Ovary (tissue), 9 donors: ENCODE measurements around the gene CWF19L1. TPM values are rescaled to one million over a fixed set of nuclear protein-coding genes. Genes with fewer than 3 reads are reported as not detected.
A peak's percentile ranks its signal among the peaks of the same experiment; 100 is the strongest.
"Not testable (repeated sequence)": the region's sequence is repeated elsewhere in the genome, so short reads cannot be mapped to it uniquely, and the experiment has no call there.

ENCODE experiments used
- DNase-seq, 5 donors: peaks; one replicate each; pipeline ENCODE4 v3.0.0-alpha.2; 2019 to 2020
- H3K27ac ChIP-seq, 2 donors: fragments of 200-600 bp; one replicate each; pipeline versions ENCODE4 v1.5.1 to v1.8.0; 2019 to 2022
- H3K27me3 ChIP-seq: fragments of 200-600 bp; one replicate; pipeline ENCODE4 v1.8.0; 2022
- H3K36me3 ChIP-seq: fragments of 200-600 bp; sonication (generic); one replicate; pipeline ENCODE4 v1.5.1; 2019
- H3K4me1 ChIP-seq: one replicate; pipeline ENCODE4 v1.8.1; 2013; ENCODE audit warnings: mild to moderate bottlenecking, moderate library complexity; ENCODE audit not compliant: insufficient read depth
- H3K4me3 ChIP-seq: fragments of 200-600 bp; sonication (generic); one replicate; pipeline ENCODE4 v1.5.1; 2017
- H3K9me3 ChIP-seq, 2 donors: fragments of 200-600 bp in 1 of 2; sonication (generic) in 1 of 2; one replicate each; pipeline versions ENCODE4 v1.5.1 to v1.8.1; 2013 to 2019; ENCODE audit warnings: mild to moderate bottlenecking in 1 of 2, moderate library complexity in 1 of 2
- EP300 ChIP-seq: sonication (generic); formaldehyde crosslinking; IDR thresholded peaks from one replicate; pipeline ENCODE4 v1.6.1; 2017; ENCODE audit warnings: antibody characterized with exemption
- POLR2A ChIP-seq: fragments of 450-650 bp; IDR thresholded peaks from one replicate; pipeline ENCODE4 v1.6.1; 2017; ENCODE audit warnings: antibody characterized with exemption, mild to moderate bottlenecking, moderate library complexity
- WGBS, 3 donors: extraction: QIAGEN DNeasy Blood & Tissue Kit in 1 of 3; methylation state at CpG; one replicate each; pipeline versions ENCODE4 v1.1.5 to v1.1.7; 2013 to 2017; 5-methylcytosine and 5-hydroxymethylcytosine counted together
- intact Hi-C, 4 donors: fragments of 100-400 bp; cut with DNase I; formaldehyde crosslinking; loops; one replicate each; pipeline versions ENCODE4 v1.11.0 to v1.15.1; 2022 to 2023
- polyA plus RNA-seq, 2 donors: library from polyadenylated mRNA; stranded (reverse); fragments of 200-250 nt in 1 of 2; fragments of 350-450 nt in 1 of 2; fragmentation: Illumina TruSeq in 1 of 2; extraction: RNeasy Lipid Tissue Mini Kit (QIAGEN cat#74804) in 1 of 2; gene quantifications; one replicate each; pipeline ENCODE4 v1.2.3, GENCODE V29; 2013 to 2014
- total RNA-seq, 7 donors: library from RNA; depleted of rRNA in 2 of 7; stranded (reverse); fragments of >200 nt in 2 of 7; fragmentation: NEBNext Ultra II Directional in 3 of 7; extraction: Animal tissue kit (Norgen Biotek cat#: 25700) in 3 of 7; gene quantifications; one replicate each; pipeline versions ENCODE4 v1.1.0 to v1.2.4, GENCODE V29; 2016 to 2023
- TF ChIP-seq, protein P1 (sequence below), 3 donors: fragments of 450-650 bp in 2 of 3; fragments of 200-600 bp in 1 of 3; IDR thresholded peaks; one replicate each; pipeline versions ENCODE4 v1.5.1 to v1.8.0; 2016 to 2022; ENCODE audit warnings: antibody characterized with exemption in 3 of 3, mild to moderate bottlenecking in 1 of 3
- donor health status: DM: no; HTN: no; CAD: no; lungs with moderate emphysema.
- donor health status: DM: no; HTN: no; CAD: no.
- donor health status: Bipolar disorder and iron deficiency.
- donor health status: DM: yes; HTN: yes; CAD: no.
- donor health status: DM: no; HTN: no; CAD: no.
- donor health status: DM: yes; HTN: yes; CAD: no.

CWF19L1 gene
- total and polyA plus RNA-seq, 9 donors = 17.1 to 24.6 (median 20.5) TPM

DNA sequence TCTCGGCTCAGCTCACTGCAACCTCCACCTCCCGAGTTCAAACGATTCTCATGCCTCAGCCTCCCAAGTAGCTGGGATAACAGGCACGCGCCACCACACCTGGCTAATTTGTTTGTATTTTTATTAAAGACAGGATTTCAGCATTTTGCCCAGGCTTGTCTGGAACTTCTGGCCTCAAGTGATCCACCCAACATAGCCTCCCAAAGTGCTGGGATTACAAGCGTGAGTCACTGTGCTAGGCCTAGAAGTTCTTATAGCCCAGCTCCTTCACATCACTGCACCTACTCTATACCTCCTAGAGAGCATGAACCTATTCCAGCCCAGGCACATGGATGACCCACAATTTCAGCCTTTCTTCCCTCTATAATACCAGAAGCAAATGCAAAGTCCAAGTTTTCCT, 20.3 kb upstream of the CWF19L1 start:
- WGBS, 3 donors = 98 to 99% (median 99%) methylated on average over 6 of the region's 6 CpGs
- no peaks in the 10 kb centered on the region for H3K9me3 ChIP-seq
- no peaks in the 10 kb centered on the region for H3K27me3 ChIP-seq
- no peak overlapping the region for H3K4me3 ChIP-seq
- intact Hi-C loops = loop anchor here in 1 of 4 donors (5.0 kb wide), 1 partner anchor 860 kb away; no protein-coding TSS in a partner anchor
- H3K36me3 ChIP-seq = no peaks in the 10 kb centered on the region
- H3K27ac ChIP-seq = no peak overlapping the region
- peaks cover 2% of the 10 kb centered on the region for H3K4me1 ChIP-seq
- no peak for TF ChIP-seq EP300
- TF ChIP-seq, protein P1, sequence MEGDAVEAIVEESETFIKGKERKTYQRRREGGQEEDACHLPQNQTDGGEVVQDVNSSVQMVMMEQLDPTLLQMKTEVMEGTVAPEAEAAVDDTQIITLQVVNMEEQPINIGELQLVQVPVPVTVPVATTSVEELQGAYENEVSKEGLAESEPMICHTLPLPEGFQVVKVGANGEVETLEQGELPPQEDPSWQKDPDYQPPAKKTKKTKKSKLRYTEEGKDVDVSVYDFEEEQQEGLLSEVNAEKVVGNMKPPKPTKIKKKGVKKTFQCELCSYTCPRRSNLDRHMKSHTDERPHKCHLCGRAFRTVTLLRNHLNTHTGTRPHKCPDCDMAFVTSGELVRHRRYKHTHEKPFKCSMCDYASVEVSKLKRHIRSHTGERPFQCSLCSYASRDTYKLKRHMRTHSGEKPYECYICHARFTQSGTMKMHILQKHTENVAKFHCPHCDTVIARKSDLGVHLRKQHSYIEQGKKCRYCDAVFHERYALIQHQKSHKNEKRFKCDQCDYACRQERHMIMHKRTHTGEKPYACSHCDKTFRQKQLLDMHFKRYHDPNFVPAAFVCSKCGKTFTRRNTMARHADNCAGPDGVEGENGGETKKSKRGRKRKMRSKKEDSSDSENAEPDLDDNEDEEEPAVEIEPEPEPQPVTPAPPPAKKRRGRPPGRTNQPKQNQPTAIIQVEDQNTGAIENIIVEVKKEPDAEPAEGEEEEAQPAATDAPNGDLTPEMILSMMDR (IDR thresholded peaks at IDR 0.05) = no peak
- no peak for TF ChIP-seq POLR2A
- DNase-seq = no peak

DNA sequence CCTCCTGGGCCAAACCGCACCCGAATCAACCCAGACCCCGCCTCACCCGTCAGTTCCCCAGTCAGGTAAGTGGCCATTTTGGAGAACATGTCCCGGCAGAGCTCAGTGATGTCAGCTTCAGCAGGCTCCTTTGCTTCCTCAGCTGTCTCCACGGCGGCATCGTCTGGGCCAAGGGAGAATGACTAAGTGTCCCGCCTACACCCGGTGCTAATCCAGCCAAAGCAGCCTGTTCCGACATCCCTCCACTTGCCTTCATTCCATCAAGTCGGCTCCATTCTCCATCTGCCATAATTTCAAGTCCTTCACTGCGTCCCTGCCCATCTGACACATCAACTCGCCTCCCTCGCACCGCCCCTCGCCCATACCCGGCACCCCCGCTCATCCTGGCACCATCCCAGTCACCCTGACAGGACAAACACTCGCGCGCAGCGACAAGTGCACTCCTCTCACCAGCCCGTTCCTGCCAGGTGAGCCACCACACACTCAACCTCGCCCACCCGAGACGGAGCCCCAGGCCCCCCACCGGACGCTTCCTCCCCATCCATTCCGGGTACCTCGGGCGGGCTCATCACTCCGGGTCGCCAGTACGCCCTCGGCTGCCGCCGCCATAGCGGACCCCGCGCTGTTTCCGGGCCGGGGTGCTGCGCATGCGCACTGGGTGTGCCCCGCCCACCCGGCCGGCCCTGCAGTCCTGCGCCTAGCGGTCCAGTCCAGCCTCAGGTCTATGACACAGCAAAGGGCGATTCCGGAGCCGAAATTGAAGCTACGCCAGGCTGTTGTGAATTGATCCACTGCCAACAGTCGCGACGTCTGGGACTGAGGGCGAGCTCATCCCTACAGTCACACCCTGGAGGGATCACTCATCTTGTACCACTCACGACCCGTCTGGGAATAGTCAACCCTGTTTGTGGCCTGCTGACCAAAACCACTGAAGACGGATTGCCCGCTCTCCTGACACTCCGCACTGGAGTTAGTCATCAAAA, 18.9 kb upstream of the CWF19L1 start, which contains the start of gene BLOC1S2:
BLOC1S2 (minus strand) TSS at position 630 of the 983 bp plus-strand sequence; CDS start at position 609, 21 bp downstream.
- Histone ChIP-seq H3K27me3 (no peaks in the 10 kb centered on the region), H3K4me1 (peaks cover 2% of the 10 kb centered on the region), H3K27ac (peak within 1 kb of the TSS in 1 of 2 donors; percentile 67), H3K36me3 (no peaks in the 10 kb centered on the region), H3K9me3 (no peaks in the 10 kb centered on the region), H3K4me3 (peak within 1 kb of the TSS; percentile 93)
- TF ChIP-seq, protein P1 (IDR thresholded peaks at IDR 0.05) = peak in 1 of 3 donors; percentile 22
- TF ChIP-seq EP300 = no peak
- peak; percentile 78 for TF ChIP-seq POLR2A
- peak; percentile 84 to 92 (median 88) for DNase-seq
- 1 to 2% (median 1%) methylated on average over 45 to 63 of the region's 63 CpGs for WGBS, 3 donors
- intact Hi-C loops = loop anchor here in 1 of 4 donors (5.0 kb wide), 1 partner anchor 859 kb away; no protein-coding TSS in a partner anchor

DNA sequence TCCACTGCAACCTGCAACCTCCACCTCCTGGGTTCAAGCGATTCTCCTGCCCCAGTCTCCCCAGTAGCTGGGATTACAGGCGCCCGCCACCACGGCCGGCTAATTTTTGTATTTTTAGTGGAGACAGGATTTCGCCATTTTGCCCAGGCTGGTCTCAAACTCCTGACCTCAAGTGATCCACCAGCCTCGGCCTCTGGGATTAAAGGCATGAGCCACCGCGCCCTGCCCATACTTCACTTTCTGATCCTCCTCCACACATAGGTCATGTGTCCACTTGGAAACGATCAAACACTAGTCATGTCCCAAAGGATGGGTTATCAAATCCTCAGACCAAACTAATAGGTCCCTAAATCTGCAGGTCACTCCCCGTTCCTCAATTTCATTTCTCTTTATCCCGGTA, 17.9 kb upstream of the CWF19L1 start:
- WGBS, 3 donors = 81 to 85% (median 83%) methylated on average over 12 of the region's 12 CpGs
- intact Hi-C loops = loop anchor here in 1 of 4 donors (5.0 kb wide), 1 partner anchor 858 kb away; no protein-coding TSS in a partner anchor
- Histone ChIP-seq H3K4me3 (peak overlapping the region; percentile 93), H3K27ac (peak overlapping the region in 1 of 2 donors; percentile 67)
- DNase-seq, H3K9me3 ChIP-seq, H3K4me1 ChIP-seq, H3K36me3 ChIP-seq, H3K27me3 ChIP-seq: not testable (repeated sequence)

DNA sequence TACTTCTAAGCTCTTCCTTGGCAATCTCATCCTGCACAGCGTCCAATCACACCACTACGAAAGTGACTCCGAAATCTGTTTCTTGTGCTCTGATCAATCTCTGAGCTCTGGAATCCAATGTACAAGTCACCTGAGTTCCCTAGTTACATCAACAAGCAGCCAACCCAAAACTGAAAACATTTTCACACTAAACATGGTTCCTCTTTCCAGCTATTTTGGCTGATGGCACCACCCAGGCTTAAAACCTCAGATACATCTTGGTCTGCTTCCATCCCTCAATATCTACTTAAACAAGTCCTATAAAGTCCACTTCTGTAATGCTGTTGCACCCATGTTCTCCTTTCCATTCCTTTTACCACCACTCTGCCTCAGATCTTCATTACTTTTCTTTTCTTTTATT, 15.5 kb upstream of the CWF19L1 start:
- no peak for DNase-seq
- Histone ChIP-seq H3K4me1 (peaks cover 2% of the 10 kb centered on the region), H3K27ac (no peak overlapping the region), H3K36me3 (no peaks in the 10 kb centered on the region), H3K9me3 (no peaks in the 10 kb centered on the region), H3K4me3 (no peak overlapping the region), H3K27me3 (no peaks in the 10 kb centered on the region)
- TF ChIP-seq POLR2A (no peak), EP300 (no peak)
- TF ChIP-seq, protein P1 (IDR thresholded peaks at IDR 0.05) = no peak
- intact Hi-C loops = no loop called here
- WGBS, 3 donors = 95 to 98% (median 96%) methylated on average over 3 of the region's 3 CpGs

DNA sequence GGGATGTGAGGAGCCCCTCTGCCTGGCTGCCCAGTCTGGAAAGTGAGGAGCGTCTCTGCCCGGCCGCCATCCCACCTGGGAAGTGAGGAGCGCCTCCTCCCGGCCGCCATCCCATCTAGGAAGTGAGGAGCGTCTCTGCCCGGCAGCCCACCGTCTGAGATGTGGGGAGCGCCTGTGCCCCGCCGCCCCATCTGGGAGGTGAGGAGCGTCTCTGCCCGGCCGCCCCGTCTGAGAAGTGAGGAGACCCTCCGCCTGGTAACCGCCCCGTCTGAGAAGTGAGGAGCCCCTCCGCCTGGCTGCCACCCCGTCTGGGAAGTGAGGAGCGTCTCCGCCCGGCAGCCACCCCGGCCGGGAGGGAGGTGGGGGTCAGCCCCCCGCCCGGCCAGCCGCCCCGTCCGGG, 9.5 kb upstream of the CWF19L1 start:
- H3K27ac ChIP-seq, H3K4me1 ChIP-seq, H3K4me3 ChIP-seq, intact Hi-C loops, H3K9me3 ChIP-seq, H3K36me3 ChIP-seq, DNase-seq, H3K27me3 ChIP-seq: not testable (repeated sequence)
- 87 to 97% (median 95%) methylated on average over 14 to 20 of the region's 31 CpGs for WGBS, 3 donors
